ENCODE results near the gene EIF4B.
A peak's percentile ranks its signal among the peaks of the same experiment; 100 is the strongest.
"Not testable (repeated sequence)": the region's sequence is repeated elsewhere in the genome, so short reads cannot be mapped to it uniquely, and the experiment has no call there.

EIF4B gene

GRCh38 chr12:53004582-53004981, 1.7 kb upstream of the EIF4B start:
- DNase-seq: no peak

- no peak for DNase-seq
Measured at GRCh38 chr12:53005215-53005985, 856 bp upstream of the EIF4B start.

GRCh38 chr12:53006810-53007309, 604 bp downstream of the EIF4B start:
- DNase-seq: peak; percentile 78

GRCh38 chr12:53007343-53007742, 1.1 kb downstream of the EIF4B start:
- no peak for DNase-seq

DNA sequence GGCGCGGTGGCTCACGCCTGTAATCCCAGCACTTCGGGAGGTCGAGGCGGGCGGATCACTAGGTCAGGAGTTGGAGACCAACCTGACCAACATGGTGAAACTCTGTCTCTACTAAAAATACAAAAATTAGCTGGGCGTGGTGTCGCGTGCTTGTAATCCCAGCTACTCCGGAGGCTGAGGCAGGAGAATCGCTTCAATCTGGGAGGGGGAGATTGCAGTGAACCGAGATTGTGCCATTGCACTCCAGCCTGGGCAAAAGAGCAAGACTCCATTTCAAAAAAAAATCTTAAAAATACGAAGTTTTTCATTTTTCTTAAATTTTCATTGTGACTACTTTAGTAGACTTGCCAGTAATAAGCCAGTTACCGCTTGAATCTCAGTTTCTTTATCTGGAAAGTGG, 2.5 kb downstream of the EIF4B start:
- DNase-seq: not testable (repeated sequence)

GRCh38 chr12:53010955-53011354, 4.7 kb downstream of the EIF4B start:
- no peak for DNase-seq

DNA sequence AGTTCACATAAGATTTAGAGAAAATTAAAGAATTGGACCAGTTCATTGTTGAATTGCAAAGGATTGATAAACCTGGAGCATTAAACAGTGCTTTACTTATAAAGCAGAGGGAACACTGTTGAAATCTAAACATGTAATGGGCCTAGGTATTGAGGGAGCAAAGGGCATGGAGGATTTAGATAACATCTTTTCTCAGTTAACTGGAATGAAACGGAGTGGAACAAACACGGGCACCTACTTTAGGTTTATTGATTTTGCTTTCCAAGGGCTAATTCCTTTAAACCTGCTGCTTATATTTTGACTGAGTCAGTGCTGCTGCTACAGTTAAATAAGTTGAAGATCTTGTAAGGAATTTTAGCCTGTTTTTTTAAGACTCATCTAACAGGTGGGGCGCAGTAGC, 5.6 kb downstream of the EIF4B start:
- no peak for DNase-seq

DNA sequence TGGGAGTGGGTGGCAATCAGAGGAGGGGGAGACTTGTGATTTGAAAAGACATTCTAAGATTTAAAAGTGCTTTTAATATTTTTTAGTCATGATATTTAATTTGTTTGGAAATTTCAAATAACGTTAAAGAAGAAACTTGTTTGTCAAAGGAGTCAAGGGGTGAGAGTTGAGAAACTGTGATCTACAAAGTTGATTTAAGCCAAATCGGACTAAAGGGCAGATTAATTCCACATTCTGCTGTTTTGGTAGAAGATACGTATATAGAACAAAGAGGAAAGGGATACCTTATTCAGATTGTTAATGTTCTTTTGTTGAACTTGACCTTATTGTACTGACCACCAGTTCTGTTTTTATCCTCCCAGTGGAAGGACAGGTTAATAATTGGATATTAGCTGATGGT, 6.7 kb downstream of the EIF4B start:
- no peak for DNase-seq

- DNase-seq: no peak
Measured at GRCh38 chr12:53014709-53015108, 8.5 kb downstream of the EIF4B start.

- no peak for DNase-seq
Measured at GRCh38 chr12:53025250-53025649, 19.0 kb downstream of the EIF4B start.

DNA sequence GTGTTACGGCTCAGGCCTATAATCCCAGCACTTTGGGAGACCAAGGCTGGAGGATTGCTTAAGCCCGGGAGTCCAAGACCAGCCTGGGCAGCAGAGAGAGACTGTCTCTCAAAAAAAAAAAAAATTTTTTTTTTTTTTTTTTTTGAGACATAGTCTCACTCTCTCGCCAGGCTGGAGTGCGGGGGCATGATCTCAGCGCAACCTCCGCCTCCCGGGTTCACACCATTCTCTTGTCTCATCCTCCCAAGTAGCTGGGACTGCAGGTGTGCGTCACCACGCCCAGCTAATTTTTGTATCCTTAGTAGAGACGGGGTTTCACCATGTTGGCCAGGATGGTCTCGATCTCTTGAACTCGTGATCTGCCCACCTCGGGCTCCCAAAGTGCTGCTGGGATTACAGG, 20.8 kb downstream of the EIF4B start:
- not testable (repeated sequence) for DNase-seq

DNA sequence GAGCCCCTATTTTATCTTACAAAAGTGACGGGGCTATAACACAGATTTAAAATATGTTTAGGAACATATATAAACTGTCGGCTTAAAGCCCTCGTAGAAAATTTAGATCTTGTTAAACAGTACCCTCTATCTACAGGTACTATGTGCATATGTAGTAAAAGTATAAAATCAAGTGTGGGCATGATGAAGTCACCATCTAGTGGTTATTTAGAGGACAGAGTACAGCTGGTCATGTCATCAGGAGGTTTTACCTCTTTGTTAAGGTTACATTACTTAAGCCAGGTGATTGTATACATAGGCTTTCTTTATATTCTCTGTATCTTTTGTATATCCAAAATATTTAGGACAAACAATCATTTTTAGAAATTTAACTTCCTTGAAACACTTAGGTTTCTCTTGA, 25.4 kb downstream of the EIF4B start:
- no peak for DNase-seq

DNA sequence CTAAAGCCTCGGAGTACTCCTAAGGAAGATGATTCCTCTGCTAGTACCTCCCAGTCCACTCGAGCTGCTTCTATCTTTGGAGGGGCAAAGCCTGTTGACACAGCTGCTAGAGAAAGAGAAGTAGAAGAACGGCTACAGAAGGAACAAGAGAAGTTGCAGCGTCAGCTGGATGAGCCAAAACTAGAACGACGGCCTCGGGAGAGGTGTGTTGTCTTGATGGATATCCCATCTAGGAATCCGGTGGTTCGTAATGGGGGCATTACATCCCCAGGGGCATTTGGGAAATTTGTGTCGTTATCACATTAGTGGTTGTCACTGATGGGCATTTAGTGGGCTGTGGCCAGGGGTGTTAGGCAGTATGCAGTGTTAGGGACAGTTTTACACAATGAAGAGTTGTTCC, 27.6 kb downstream of the EIF4B start:
- DNase-seq: not testable (repeated sequence)

DNA sequence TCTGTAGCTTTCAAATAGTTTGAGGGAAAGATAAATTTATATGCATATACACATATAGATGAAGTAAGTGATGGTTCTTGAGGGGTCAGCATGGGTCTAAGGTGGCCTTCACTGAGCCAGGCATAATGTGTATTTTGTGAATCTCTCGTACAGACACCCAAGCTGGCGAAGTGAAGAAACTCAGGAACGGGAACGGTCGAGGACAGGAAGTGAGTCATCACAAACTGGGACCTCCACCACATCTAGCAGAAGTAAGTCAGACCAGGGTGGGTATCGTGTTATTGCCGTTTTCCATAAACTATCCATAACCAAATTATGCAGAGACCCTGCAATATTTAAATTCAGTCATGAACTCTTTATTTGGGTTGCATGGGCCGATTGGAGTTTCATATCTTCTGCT, 28.2 kb downstream of the EIF4B start:
- no peak for DNase-seq

- no peak for DNase-seq
Measured at GRCh38 chr12:53036802-53037201, 30.5 kb downstream of the EIF4B start.

GRCh38 chr12:53039851-53040250, 33.6 kb downstream of the EIF4B start:
- DNase-seq: no peak

- DNase-seq: no peak
Measured at GRCh38 chr12:53042607-53043454, 36.6 kb downstream of the EIF4B start.

DNA sequence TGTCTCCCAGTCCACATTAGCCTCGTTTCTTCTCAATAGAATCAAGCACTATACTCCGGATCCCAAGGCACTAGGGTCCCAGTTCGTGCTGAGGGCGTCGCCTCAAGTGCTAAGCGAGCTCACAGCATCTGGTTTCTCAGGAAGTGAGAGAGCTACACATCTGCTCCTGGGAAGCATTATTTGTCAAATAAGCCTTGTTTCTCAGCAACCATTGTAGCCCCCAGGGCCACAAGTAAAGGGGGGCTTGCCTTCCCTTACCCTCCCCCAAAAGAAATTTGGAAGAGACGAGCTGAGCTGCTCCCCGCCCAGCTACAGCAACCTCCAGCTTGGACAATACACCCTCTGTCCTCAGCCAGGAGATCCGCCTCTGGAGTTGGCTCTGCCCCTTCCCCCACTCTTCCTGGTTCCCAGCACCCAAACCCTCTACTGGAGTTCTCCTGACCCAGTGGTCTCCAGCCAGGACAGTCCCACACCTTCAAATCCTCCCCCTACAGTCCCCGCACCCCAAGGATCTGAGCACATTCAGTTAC, 37.9 kb downstream of the EIF4B start:
- DNase-seq: no peak

GRCh38 chr12:53044896-53045695, 38.8 kb downstream of the EIF4B start:
- DNase-seq: no peak

- no peak for DNase-seq
Measured at GRCh38 chr12:53045696-53046045, 39.4 kb downstream of the EIF4B start.

DNA sequence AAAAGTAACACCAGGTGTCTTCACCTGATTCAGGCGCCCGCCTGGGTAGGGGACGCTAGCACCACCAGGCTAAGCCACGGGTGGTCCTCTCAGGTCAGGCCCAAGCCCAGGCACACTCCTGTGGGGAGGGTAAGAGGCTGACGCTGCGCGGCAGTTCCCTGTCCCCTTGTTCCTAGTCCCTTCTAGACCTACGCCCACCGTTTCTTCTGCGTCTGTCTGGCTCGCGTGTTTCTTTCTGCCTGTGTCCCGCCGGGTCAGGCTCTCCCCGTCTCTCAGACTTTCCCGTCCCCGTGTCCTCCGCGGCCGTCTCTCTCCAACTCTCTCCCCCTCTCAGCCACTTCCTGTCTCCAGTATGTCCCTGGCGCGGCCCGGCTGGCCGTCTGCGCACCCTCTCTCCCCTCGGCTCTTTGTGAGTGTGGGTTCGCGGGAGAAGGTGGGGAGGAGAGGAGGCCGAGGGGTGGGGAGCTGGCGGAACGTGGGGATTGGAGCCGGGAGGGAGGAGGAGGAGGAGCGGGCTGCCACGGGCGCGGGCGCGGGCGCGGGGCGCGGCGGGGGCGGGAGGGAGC, 40.5 kb downstream of the EIF4B start:
- peak; percentile 89 for DNase-seq

- peak; percentile 89 for DNase-seq
Measured at GRCh38 chr12:53047221-53048032, 41.2 kb downstream of the EIF4B start.
